PC-3 (cell line): Measurements from ENCODE around the gene CPN2. TPM values are rescaled to one million over a fixed set of nuclear protein-coding genes. Genes with fewer than 3 reads are reported as not detected.

Source experiments
- ATAC-seq: fragments of 200-7000 bp; cut with Tn5 transposase; 2 replicates; pipeline ENCODE4 v1.9.1; 2020; ENCODE audit warnings: mild to moderate bottlenecking, moderate library complexity
- BruUV-seq: library from RNA; stranded (reverse); fragments of 400-500 nt; replicated peaks from 2 replicates; lab custom pipeline; 2021; lab: Mats Ljungman, UMichigan
- CTCF ChIA-PET: fragments of 300-600 bp; sonication (Branson Sonifier 250); formaldehyde crosslinking; loops from one replicate; lab custom pipeline; 2022; ENCODE audit warnings: antibody characterized with exemption; lab: Charles Lee
- POLR2A ChIA-PET: fragments of 300-600 bp; sonication (Branson Sonifier 250); formaldehyde crosslinking; loops from one replicate; lab custom pipeline; 2022; ENCODE audit warnings: antibody characterized with exemption; ENCODE audit not compliant: unreplicated experiment; lab: Charles Lee
- DNase-seq: peaks from one replicate; pipeline ENCODE4 v3.0.0-alpha.2; 2015
- H2AFZ ChIP-seq: fragments of 300-600 bp; sonication (generic); 2 replicates; pipeline ENCODE4 v1.6.0; 2016; ENCODE audit warnings: antibody characterized with exemption, low read length
- H3F3A ChIP-seq: fragments of 300-600 bp; sonication (generic); one replicate; pipeline ENCODE4 v1.6.0; 2017; ENCODE audit warnings: antibody characterized with exemption, low read length, control low read depth, mild to moderate bottlenecking; ENCODE audit not compliant: unreplicated experiment
- H3K27ac ChIP-seq: fragments of 300-600 bp; sonication (generic); 2 replicates; pipeline ENCODE4 v1.5.1; 2016; ENCODE audit warnings: mild to moderate bottlenecking, low read length
- H3K27me3 ChIP-seq: fragments of 300-600 bp; sonication (generic); 2 replicates; pipeline ENCODE4 v1.6.1; 2016; ENCODE audit warnings: low read length, mixed read lengths
- H3K36me3 ChIP-seq: fragments of 300-600 bp; sonication (generic); 2 replicates; pipeline ENCODE4 v1.6.1; 2016; ENCODE audit warnings: low read depth, mixed run types, low read length, mixed read lengths
- H3K4me1 ChIP-seq: fragments of 300-600 bp; sonication (generic); 2 replicates; pipeline ENCODE4 v1.5.1; 2016; ENCODE audit warnings: low read length; ENCODE audit not compliant: insufficient read depth
- H3K4me2 ChIP-seq: fragments of 300-600 bp; sonication (generic); 2 replicates; pipeline ENCODE4 v1.6.0; 2016; ENCODE audit warnings: low read length
- H3K4me3 ChIP-seq: fragments of 300-600 bp; sonication (generic); 2 replicates; pipeline ENCODE4 v1.5.1; 2016; ENCODE audit warnings: mild to moderate bottlenecking, low read length, mixed read lengths
- H3K79me2 ChIP-seq: fragments of 300-600 bp; sonication (generic); 2 replicates; pipeline ENCODE4 v1.6.1; 2017; ENCODE audit warnings: low read length, mixed read lengths
- H3K9ac ChIP-seq: fragments of 300-600 bp; sonication (generic); 2 replicates; pipeline ENCODE4 v1.6.0; 2016; ENCODE audit warnings: mild to moderate bottlenecking, low read length
- H3K9me2 ChIP-seq: fragments of 300-600 bp; sonication (generic); replicated peaks from 2 replicates; pipeline ENCODE4 v1.6.1; 2016; ENCODE audit warnings: mixed run types, low read length, mixed read lengths
- H3K9me3 ChIP-seq: fragments of 300-600 bp; sonication (generic); 2 replicates; pipeline ENCODE4 v1.6.1; 2016; ENCODE audit warnings: low read length, mixed read lengths
- H4K20me1 ChIP-seq: fragments of 300-600 bp; sonication (generic); 2 replicates; pipeline ENCODE4 v1.6.1; 2016; ENCODE audit warnings: low read length, mixed read lengths
- CTCF ChIP-seq: fragments of 300-600 bp; sonication (generic); conservative IDR thresholded peaks from 2 replicates; pipeline ENCODE4 v1.5.1; 2017; ENCODE audit warnings: antibody characterized with exemption, low read depth, mild to moderate bottlenecking, low read length
- EZH2 ChIP-seq: fragments of 300-600 bp; sonication (generic); IDR thresholded peaks from one replicate; pipeline ENCODE4 v1.6.1; 2017; ENCODE audit warnings: antibody characterized with exemption, mild to moderate bottlenecking, low read length; ENCODE audit not compliant: unreplicated experiment
- EZH2phosphoT487 ChIP-seq: fragments of 300-600 bp; sonication (generic); IDR thresholded peaks from 2 replicates; pipeline ENCODE4 v1.6.1; 2018; ENCODE audit warnings: mild to moderate bottlenecking, antibody characterized with exemption, low read length, borderline replicate concordance
- intact Hi-C: fragments of 100-400 bp; cut with micrococcal nuclease; formaldehyde crosslinking; loops from 2 replicates; pipeline ENCODE4 v1.9.0; 2023
- total RNA-seq: library from RNA; depleted of rRNA; stranded (reverse); fragments of >200 nt; gene quantifications from 2 replicates; pipeline ENCODE4 v1.2.3, GENCODE V29; 2014

CPN2 gene
- total RNA-seq, 1 experiment from 2014 or later, result 0.07 TPM

- DNase-seq (no peak), ATAC-seq (no peak)
- TF ChIP-seq EZH2 (no peak), EZH2phosphoT487 (no peak), CTCF (no peak)
- H3K4me3 ChIP-seq, result no peak overlapping the region; the same call in 1 of the 2 replicates
- no peaks in the 10 kb centered on the region for H3K9me2 ChIP-seq
- POLR2A ChIA-PET, result interaction anchor here (0.5 kb wide), 1 partner anchor 179 kb away, joined by 11 read pairs; no protein-coding TSS in a partner anchor
- peaks cover 52% of the 10 kb centered on the region for H3K4me1 ChIP-seq
- no peak overlapping the region for H2AFZ ChIP-seq
- CTCF ChIA-PET, result no interaction called here
- H4K20me1 ChIP-seq, result peaks cover 9% of the 10 kb centered on the region
- no TSS peak for BruUV-seq
- H3K4me2 ChIP-seq, result peak overlapping the region; percentile 96
- H3K9me3 ChIP-seq, result no peaks in the 10 kb centered on the region
- intact Hi-C loops, result loop anchor here (5.0 kb wide), 2 partner anchors 348 to 448 kb away; no protein-coding TSS in a partner anchor
- H3K9ac ChIP-seq, result no peak overlapping the region
- H3K79me2 ChIP-seq, result peaks cover 52% of the 10 kb centered on the region
- H3K27me3 ChIP-seq, result no peaks in the 10 kb centered on the region
- no peak overlapping the region for H3K27ac ChIP-seq
- peaks cover 4% of the 10 kb centered on the region for H3F3A ChIP-seq
- peaks cover 26% of the 10 kb centered on the region for H3K36me3 ChIP-seq
These were observed 31.0 kb downstream of the CPN2 start for GRCh38 chr3:194320100-194320499.

- TF ChIP-seq EZH2 (no peak), CTCF (no peak), EZH2phosphoT487 (no peak)
- Histone ChIP-seq H3K9ac (no peak overlapping the region), H2AFZ (no peak overlapping the region), H4K20me1 (peaks cover 9% of the 10 kb centered on the region), H3K9me2 (no peaks in the 10 kb centered on the region), H3K9me3 (no peaks in the 10 kb centered on the region), H3K4me1 (peaks cover 47% of the 10 kb centered on the region), H3F3A (peaks cover 4% of the 10 kb centered on the region), H3K79me2 (peaks cover 52% of the 10 kb centered on the region), H3K4me2 (no peak overlapping the region), H3K36me3 (peaks cover 26% of the 10 kb centered on the region), H3K27ac (no peak overlapping the region), H3K4me3 (no peak overlapping the region), H3K27me3 (no peaks in the 10 kb centered on the region)
- CTCF ChIA-PET, result no interaction called here
- DNase-seq (peak; percentile 25), ATAC-seq (no peak)
- intact Hi-C loops, result loop anchor here (5.0 to 10.0 kb wide), 2 partner anchors 244 to 656 kb away; no protein-coding TSS in a partner anchor
- POLR2A ChIA-PET, result no interaction called here
- no TSS peak for BruUV-seq
These were observed 32.5 kb downstream of the CPN2 start for GRCh38 chr3:194318511-194319161.

- CTCF ChIA-PET, result interaction anchor here (2.2 kb wide), 1 partner anchor 182 kb away, joined by 12 read pairs; the partner anchor contains the start of gene HES1
- TF ChIP-seq CTCF (no peak), EZH2 (no peak), EZH2phosphoT487 (no peak)
- Histone ChIP-seq H3K27ac (no peak overlapping the region), H3K4me2 (no peak overlapping the region), H3K9me2 (no peaks in the 10 kb centered on the region), H3K79me2 (peaks cover 46% of the 10 kb centered on the region), H3K9ac (no peak overlapping the region), H3F3A (no peaks in the 10 kb centered on the region), H3K36me3 (peaks cover 26% of the 10 kb centered on the region), H3K4me3 (no peak overlapping the region), H4K20me1 (peaks cover 9% of the 10 kb centered on the region), H3K9me3 (no peaks in the 10 kb centered on the region), H2AFZ (no peak overlapping the region), H3K27me3 (no peaks in the 10 kb centered on the region), H3K4me1 (peaks cover 48% of the 10 kb centered on the region)
- ATAC-seq, result no peak
- POLR2A ChIA-PET, result no interaction called here
- BruUV-seq, result no TSS peak
- no peak for DNase-seq
- intact Hi-C loops, result loop anchor here (5.0 to 10.0 kb wide), 2 partner anchors 242 to 655 kb away; no protein-coding TSS in a partner anchor
These were observed 34.2 kb downstream of the CPN2 start for GRCh38 chr3:194316918-194317317.
